K562 (cell line): ENCODE results near the gene GSTM1. TPM values are rescaled to one million over a fixed set of nuclear protein-coding genes. Genes with fewer than 3 reads are reported as not detected.

Source experiments
- ATAC-seq: fragments of 200-7000 bp; cut with Tn5 transposase; 3 replicates; pipeline ENCODE4 v1.9.1; 2020; ENCODE audit warnings: moderate library complexity
- BruUV-seq: library from RNA; stranded (reverse); fragments of 400-500 nt; replicated peaks from 2 replicates; lab custom pipeline; 2021; lab: Mats Ljungman, UMichigan
- CTCF ChIA-PET: fragments of 300-600 bp; formaldehyde crosslinking; extraction: SDS; loops from one replicate; lab custom pipeline; 2021; ENCODE audit warnings: low intra/inter-chr PET ratio; lab: Yijun Ruan, JAX
- POLR2A ChIA-PET: fragments of 300-600, 350-650 bp; sonication (Branson Sonifier 250); formaldehyde crosslinking; extraction: SDS; loops from one replicate; lab custom pipeline; 2021; ENCODE audit warnings: antibody characterized with exemption, inconsistent platforms; lab: Yijun Ruan, JAX
- DNase-seq, 4 experiments: peaks; one replicate each; pipeline versions ENCODE4 v3.0.0 to v3.0.0-alpha.2; 2011 to 2018; ENCODE audit warnings: low spot score in 3 of 4, mixed read lengths in 3 of 4; ENCODE audit errors: extremely low read depth in 1 of 4
- FAIRE-seq: peaks from 2 replicates; lab custom pipeline; 2011; peaks lifted over from hg19 to GRCh38; lab: Jason Lieb, UNC
- H2AFZ ChIP-seq: 2 replicates; pipeline ENCODE4 v1.6.0; 2011; ENCODE audit warnings: low read depth, low read length, control low read depth, inconsistent platforms
- H3K27ac ChIP-seq: fragments of 200-600 bp; 3 replicates; pipeline ENCODE4 v1.8.0; 2011; ENCODE audit warnings: low read depth, mild to moderate bottlenecking, control low read depth, inconsistent platforms, low read length, moderate library complexity, mixed read lengths; ENCODE audit errors: extremely low read depth
- H3K27me3 ChIP-seq, 2 experiments: fragments of 300-600 bp in 1 of 2; 2 replicates in 1 of 2; 3 replicates in 1 of 2; pipeline versions ENCODE4 v1.6.0 to v1.8.0; 2011; ENCODE audit warnings: inconsistent platforms in 2 of 2, low read length in 2 of 2, mild to moderate bottlenecking in 1 of 2, mixed read lengths in 1 of 2, moderate library complexity in 1 of 2; ENCODE audit not compliant: control insufficient read depth in 2 of 2, insufficient read depth in 2 of 2
- H3K36me3 ChIP-seq: fragments of 300-600 bp; 3 replicates; pipeline ENCODE4 v1.8.0; 2011; ENCODE audit warnings: mild to moderate bottlenecking, low read length, inconsistent platforms; ENCODE audit not compliant: control insufficient read depth, insufficient read depth
- H3K4me1 ChIP-seq, 2 experiments: fragments of 200-600 bp in 1 of 2; replicated peaks in 1 of 2; 2 replicates in 1 of 2; 3 replicates in 1 of 2; pipeline versions ENCODE4 v1.5.1 to v1.8.0; 2011; ENCODE audit warnings: inconsistent platforms in 2 of 2, low read length in 2 of 2, mild to moderate bottlenecking in 1 of 2, mixed read lengths in 1 of 2, moderate library complexity in 1 of 2; ENCODE audit not compliant: control insufficient read depth in 2 of 2, insufficient read depth in 2 of 2
- H3K4me2 ChIP-seq: 2 replicates; pipeline ENCODE4 v1.6.1; 2011; ENCODE audit warnings: low read length, control low read depth, inconsistent platforms, mixed read lengths; ENCODE audit not compliant: insufficient read depth
- H3K4me3 ChIP-seq: fragments of 200-600 bp; sonication (generic), shearing (Covaris generic); 2 replicates; pipeline ENCODE4 v1.5.1; 2016; ENCODE audit warnings: control low read depth, inconsistent platforms
- H3K79me2 ChIP-seq: fragments of 200-600 bp; 3 replicates; pipeline ENCODE4 v1.8.0; 2011; ENCODE audit warnings: low read length, inconsistent platforms; ENCODE audit not compliant: control insufficient read depth, insufficient read depth
- H3K9ac ChIP-seq, 2 experiments: 2 replicates each; pipeline versions ENCODE4 v1.6.0 to v1.6.1; 2011; ENCODE audit warnings: low read depth in 2 of 2, low read length in 2 of 2, control low read depth in 1 of 2, inconsistent platforms in 1 of 2, mild to moderate bottlenecking in 1 of 2, mixed read lengths in 1 of 2; ENCODE audit not compliant: insufficient read depth in 1 of 2
- H3K9me1 ChIP-seq: one replicate; pipeline ENCODE4 v1.6.0; 2011; ENCODE audit warnings: inconsistent platforms, mild to moderate bottlenecking, low read length, moderate library complexity; ENCODE audit not compliant: control insufficient read depth, insufficient read depth
- H3K9me3 ChIP-seq: replicated peaks from 2 replicates; pipeline ENCODE4 v1.5.1; 2011; ENCODE audit warnings: low read depth, low read length, inconsistent platforms; ENCODE audit not compliant: control insufficient read depth, insufficient read depth
- H4K20me1 ChIP-seq: replicated peaks from 2 replicates; pipeline ENCODE4 v1.6.1; 2011; ENCODE audit warnings: low read length, inconsistent platforms, mixed read lengths; ENCODE audit not compliant: control insufficient read depth, insufficient read depth
- MAZ ChIP-seq, 2 experiments: fragments of 450-650 bp in 1 of 2; sonication (generic) in 1 of 2; formaldehyde crosslinking; IDR thresholded peaks in 1 of 2; conservative IDR thresholded peaks in 1 of 2; 2 replicates each; pipeline versions ENCODE4 v1.4.0 to v1.5.0; 2020; ENCODE audit warnings: mild to moderate bottlenecking in 1 of 2, missing genetic modification reagents in 1 of 2
- MEIS2 ChIP-seq: fragments of 450-650 bp; IDR thresholded peaks from 2 replicates; pipeline ENCODE4 v1.6.1; 2014; ENCODE audit warnings: mild to moderate bottlenecking; ENCODE audit not compliant: partially characterized antibody
- NFXL1 ChIP-seq: fragments of 450-650 bp; formaldehyde crosslinking; IDR thresholded peaks from 2 replicates; pipeline ENCODE4 v1.4.0; 2021; ENCODE audit warnings: mild to moderate bottlenecking
- SMARCA4 ChIP-seq: fragments of 450-650 bp; IDR thresholded peaks from 2 replicates; pipeline ENCODE4 v1.6.1; 2016
- SRSF9 ChIP-seq: fragments of 200-400 bp; formaldehyde crosslinking; IDR thresholded peaks from 2 replicates; pipeline ENCODE4 v1.6.1; 2017; ENCODE audit warnings: low read depth, low read length, borderline replicate concordance
- TBL1XR1 ChIP-seq, 2 experiments: IDR thresholded peaks; 2 replicates each; pipeline ENCODE4 v1.6.1; 2012; ENCODE audit warnings: improper control_type of control experiment in 2 of 2, low read length in 2 of 2, mild to moderate bottlenecking in 1 of 2
- ZNF507 ChIP-seq: conservative IDR thresholded peaks from 2 replicates; pipeline ENCODE4 v1.6.1; 2017; ENCODE audit warnings: missing genetic modification characterization, missing compliant biosample characterization
- WGBS: fragments of 100-300 bp; shearing (Covaris generic); methylation state at CpG from one replicate; pipeline ENCODE4 v1.1.6; 2016; ENCODE audit warnings: low coverage, mixed read lengths; ENCODE audit not compliant: insufficient coverage; ENCODE audit errors: missing lambda C conversion rate; 5-methylcytosine and 5-hydroxymethylcytosine counted together
- in situ Hi-C: fragments of 300-500 bp; cut with MboI; formaldehyde crosslinking; loops from 4 replicates; pipeline ENCODE4 v1.15.0; 2018; ENCODE audit warnings: inconsistent platforms, mixed read lengths
- intact Hi-C: fragments of 100-400 bp; cut with micrococcal nuclease; formaldehyde crosslinking; loops from 2 replicates; pipeline ENCODE4 v1.14.2; 2022
- polyA plus RNA-seq, 8 experiments: library from polyadenylated mRNA; depleted of rRNA in 4 of 8; stranded (reverse) in 5 of 8; unstranded in 3 of 8; fragments of >200 nt; fragmentation: Nextera tagmentation in 2 of 8; fragmentation: Illumina TruSeq in 1 of 8; extraction: Ambion mirVana in 2 of 8; extraction: Trizol in 1 of 8; gene quantifications; 2 replicates each; pipeline versions ENCODE4 v1.2.1 to v1.2.3, GENCODE V29; 2011 to 2014; ENCODE audit warnings: inconsistent platforms in 1 of 8, missing spikeins in 1 of 8
- total RNA-seq, 7 experiments: library from RNA; depleted of rRNA in 6 of 7; stranded (reverse); fragments of >200 nt in 6 of 7; fragmentation: Illumina TruSeq in 2 of 7; extraction: Trizol in 2 of 7; gene quantifications; 2 replicates each; pipeline versions ENCODE4 v1.2.1 to v1.2.3, GENCODE V29; 2011 to 2021; ENCODE audit warnings: low replicate concordance in 1 of 7
- TF ChIP-seq, protein P1 (sequence below): fragments of 250-450 bp; sonication (Bioruptor Pico); IDR thresholded peaks from 2 replicates; pipeline ENCODE4 v1.8.0; 2022; ENCODE audit warnings: moderate library complexity, mild to moderate bottlenecking, inconsistent platforms

Gene GSTM1
- total and polyA plus RNA-seq, 9 of the 15 experiments (the other 6 are each of a cell fraction or from before 2014, with no cell fraction given): not detected

DNA sequence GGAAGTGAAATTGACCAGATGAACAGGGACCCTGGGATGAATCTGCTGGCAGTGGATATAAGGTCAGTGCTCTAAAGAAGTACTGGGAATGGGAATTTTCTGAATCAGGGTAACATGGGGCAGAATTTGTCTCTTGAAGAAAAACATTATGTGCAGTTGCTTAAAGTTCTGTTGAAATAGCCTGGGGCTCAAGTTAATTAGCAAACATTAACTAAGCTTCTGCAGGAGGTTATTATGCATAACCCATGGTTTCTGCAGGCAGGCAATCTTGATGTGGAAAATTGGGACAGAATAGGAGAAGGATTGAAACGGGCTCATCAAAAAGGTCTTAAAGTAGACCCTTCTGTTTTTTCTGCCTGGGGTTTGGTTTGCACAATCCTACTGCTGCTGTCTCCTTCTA is 38.4 kb downstream of the GSTM1 start:
- Histone ChIP-seq H3K9ac (no peak overlapping the region), H3K4me2 (peak overlapping the region; percentile 48; the same call in 1 of the 2 replicates), H3K36me3 (no peaks in the 10 kb centered on the region), H3K27ac (no peak overlapping the region; the same call in 2 of the 3 replicates), H3K4me1 (peaks cover 0 to 12% of the 10 kb centered on the region in 2 experiments; a peak in 3 of 5 replicates), H2AFZ (0 out of 2 replicates have a peak overlapping the region, but pooled peaks have one; percentile 22), H3K9me1 (no peaks in the 10 kb centered on the region), H3K79me2 (no peaks in the 10 kb centered on the region), H3K9me3 (peaks cover 11% of the 10 kb centered on the region), H3K4me3 (no peak overlapping the region), H4K20me1 (no peaks in the 10 kb centered on the region), H3K27me3 (peaks cover 0 to 3% of the 10 kb centered on the region in 2 experiments; a peak in 1 of 5 replicates)
- ChIA-PET CTCF (no interaction called here), POLR2A (interaction anchor here (1.1 to 1.2 kb wide), 2 partner anchors 8 to 192 kb away, joined by 3 read pairs; no protein-coding TSS in a partner anchor)
- DNase-seq (no peak), FAIRE-seq (no peak), ATAC-seq (no peak)
- intact Hi-C loops: no loop called here
- 43% methylated on average over 1 of the region's 1 CpG for WGBS
- TF ChIP-seq TBL1XR1 (IDR thresholded peaks at IDR 0.05; ENCODE audit: low read length in 2 of 2): 0 out of 4 replicates have a peak, but pooled peaks of 1 of the 2 experiments have one; percentile 1
- TF ChIP-seq MEIS2: no peak
- no peak for TF ChIP-seq SMARCA4
- no peak for TF ChIP-seq NFXL1 (CRISPR knock-in tag)
- TF ChIP-seq MAZ (CRISPR knock-in tag; conservative IDR thresholded peaks at IDR 0.05 in 1 of 2, IDR thresholded peaks at IDR 0.05 in 1 of 2): no peak
- 0 out of 2 replicates have a peak, but pooled peaks have one; percentile 15 for TF ChIP-seq ZNF507
- TF ChIP-seq SRSF9: no peak
- TF ChIP-seq, protein P1, sequence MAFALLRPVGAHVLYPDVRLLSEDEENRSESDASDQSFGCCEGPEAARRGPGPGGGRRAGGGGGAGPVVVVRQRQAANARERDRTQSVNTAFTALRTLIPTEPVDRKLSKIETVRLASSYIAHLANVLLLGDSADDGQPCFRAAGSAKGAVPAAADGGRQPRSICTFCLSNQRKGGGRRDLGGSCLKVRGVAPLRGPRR (CRISPR knock-in tag): no peak
- BruUV-seq: no TSS peak
- in situ Hi-C loops: no loop called here
